IPS-NIHi7 (cell line): ENCODE results near the gene WDR4.
"Not testable (repeated sequence)": the region's sequence is repeated elsewhere in the genome, so short reads cannot be mapped to it uniquely, and the experiment has no call there.

ENCODE experiments used
- DNase-seq: peaks from one replicate; pipeline ENCODE4 v3.0.0; 2012; ENCODE audit warnings: mixed read lengths; ENCODE audit errors: extremely low spot score

Gene WDR4

DNA sequence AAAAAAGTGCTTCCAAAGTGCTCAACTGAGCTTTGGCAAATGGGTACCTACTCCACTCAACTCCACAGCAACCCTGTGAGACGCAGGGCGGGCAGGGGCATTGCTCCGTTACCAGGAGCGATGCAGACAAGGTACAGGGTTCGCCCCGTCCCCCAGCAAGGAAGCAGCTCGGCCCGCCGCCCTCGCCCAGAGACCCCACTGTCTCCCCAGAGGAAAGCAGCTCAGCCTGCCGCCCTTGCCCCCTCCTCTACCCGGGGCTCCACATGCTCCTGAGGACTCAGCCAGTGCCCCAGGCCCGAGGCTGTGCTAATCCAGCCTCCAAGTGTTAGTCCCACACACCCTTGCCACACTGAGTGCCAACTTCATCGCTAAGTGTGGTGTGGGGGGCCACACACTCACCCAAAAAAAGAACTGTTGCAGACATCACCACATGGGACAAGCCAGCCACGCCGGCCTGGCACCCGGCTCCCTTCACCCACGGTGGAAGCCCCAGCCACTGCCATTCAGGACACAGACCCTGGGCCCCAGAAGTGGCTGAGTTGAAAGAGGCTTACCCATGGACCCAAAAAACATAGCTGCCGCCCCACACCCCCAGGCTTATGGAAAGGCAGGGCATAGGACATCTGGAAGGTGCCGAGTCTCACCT lies 26.3 kb downstream of the WDR4 start:
- no peak for DNase-seq

DNA sequence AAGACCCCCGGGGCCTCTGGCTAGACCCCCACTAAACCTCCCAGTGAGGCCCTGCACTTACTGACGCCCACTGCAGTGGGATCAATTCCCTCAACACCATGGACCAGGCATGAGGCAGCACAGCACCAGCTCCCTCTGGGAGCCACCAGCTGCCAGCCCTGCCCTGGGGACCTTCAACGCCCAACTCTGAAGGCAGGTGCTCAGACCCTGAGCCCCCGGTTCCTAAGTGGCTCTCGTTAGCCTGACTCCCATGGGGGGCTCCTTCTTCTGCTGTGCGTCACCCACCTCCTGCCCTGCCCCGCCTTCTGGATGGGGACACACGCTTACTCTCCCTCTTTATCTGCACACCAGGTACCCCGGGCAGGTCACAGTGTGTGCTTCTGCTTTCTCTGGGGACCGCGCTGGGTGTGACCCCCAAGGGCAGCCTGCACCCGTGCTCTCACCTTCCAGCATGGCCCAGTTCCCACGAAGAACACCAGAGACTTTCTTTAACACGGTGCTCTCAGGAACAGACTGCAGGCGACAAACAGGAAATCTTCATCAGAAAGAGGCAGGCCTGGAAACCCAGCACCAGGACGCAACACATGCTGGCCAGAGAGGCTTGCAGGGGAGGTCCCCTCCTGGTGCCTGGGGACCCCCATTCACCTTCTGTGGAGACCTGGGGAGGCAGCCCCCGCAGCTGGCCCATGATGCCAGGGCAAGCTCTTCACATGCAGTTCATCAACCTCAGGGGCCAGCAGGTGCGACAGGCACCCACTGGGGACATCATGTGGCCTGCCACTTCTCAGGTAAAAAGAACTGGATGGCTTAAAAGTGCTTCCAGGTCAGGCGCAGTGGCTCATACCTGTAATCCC lies 27.3 kb downstream of the WDR4 start:
- DNase-seq = no peak

DNA sequence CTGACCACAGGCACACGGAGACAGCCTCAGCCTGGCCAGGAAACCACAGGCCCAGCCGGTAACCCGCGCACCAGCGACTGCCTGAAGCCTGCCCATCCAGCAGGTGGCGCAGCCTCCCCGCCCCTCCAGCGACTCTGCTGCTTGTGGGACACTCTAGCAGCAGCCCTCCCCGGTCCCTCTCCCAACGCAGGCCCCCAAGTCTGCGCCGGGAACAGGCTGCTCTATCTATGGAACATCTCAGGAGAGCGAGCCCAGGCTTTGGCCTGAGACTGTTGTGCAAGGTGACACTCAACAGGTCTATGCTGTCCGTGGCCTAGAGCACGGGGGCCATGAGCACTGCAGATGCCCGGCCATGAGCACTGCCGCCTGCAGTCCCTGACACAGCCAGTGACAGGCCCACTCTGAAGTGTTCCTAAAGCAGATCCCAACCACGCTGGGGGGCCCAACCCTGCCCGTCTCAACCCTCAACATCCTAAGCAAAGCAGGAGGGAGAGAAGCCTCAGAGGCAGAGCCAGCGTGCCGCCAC lies 28.4 kb downstream of the WDR4 start:
- peak; percentile 90 for DNase-seq

DNA sequence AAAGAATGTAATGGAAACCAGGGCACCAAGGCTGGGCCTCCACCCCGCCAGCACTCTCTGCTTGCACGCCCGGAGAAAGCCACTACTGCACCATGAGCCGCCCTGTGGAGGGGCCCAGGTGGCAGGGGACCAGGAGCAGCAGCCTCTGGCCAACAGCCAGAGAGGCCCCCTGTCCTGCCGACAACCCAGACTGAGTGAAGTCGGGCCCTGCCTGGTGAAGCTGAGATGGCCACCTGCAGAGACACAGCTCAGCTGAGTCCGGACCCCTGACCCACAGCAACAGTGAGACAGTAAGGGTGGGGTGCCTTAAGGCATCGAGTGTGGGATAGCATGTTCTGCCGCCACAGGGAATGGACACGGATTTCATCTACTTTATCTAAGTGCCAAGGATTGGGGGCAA lies 28.9 kb downstream of the WDR4 start:
- no peak for DNase-seq

DNA sequence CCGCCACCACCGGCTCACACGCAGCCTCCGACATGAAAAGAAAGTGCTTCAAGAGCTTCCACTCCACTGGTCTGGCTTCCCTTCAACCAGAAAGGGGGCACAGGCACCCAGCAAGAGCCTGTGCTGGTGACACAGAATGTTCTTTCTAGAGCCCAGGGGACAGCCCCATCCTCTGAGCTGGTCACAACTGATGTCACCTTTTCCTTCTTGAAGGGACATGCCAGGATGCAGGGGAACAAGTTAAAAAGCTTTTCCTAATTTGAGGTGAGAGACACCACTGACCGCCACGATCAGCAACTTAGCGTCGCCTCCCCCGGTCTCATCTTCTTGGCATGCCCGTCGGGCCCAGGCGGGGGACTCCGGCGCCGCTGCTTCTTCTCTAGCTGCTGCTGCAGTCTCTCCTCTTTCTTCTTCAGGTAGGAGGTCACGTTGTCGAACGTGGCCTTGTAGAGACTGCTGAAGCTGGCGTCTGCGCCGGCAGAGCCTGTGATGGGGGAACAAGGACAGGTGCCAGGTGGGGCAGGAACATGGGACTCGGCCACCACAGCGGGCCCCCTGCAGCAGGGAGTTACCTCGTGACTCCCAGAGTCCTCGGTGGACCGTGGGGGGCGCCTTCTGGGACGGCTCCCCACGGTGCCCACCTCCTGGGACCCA lies 29.5 kb downstream of the WDR4 start:
- DNase-seq = no peak

DNA sequence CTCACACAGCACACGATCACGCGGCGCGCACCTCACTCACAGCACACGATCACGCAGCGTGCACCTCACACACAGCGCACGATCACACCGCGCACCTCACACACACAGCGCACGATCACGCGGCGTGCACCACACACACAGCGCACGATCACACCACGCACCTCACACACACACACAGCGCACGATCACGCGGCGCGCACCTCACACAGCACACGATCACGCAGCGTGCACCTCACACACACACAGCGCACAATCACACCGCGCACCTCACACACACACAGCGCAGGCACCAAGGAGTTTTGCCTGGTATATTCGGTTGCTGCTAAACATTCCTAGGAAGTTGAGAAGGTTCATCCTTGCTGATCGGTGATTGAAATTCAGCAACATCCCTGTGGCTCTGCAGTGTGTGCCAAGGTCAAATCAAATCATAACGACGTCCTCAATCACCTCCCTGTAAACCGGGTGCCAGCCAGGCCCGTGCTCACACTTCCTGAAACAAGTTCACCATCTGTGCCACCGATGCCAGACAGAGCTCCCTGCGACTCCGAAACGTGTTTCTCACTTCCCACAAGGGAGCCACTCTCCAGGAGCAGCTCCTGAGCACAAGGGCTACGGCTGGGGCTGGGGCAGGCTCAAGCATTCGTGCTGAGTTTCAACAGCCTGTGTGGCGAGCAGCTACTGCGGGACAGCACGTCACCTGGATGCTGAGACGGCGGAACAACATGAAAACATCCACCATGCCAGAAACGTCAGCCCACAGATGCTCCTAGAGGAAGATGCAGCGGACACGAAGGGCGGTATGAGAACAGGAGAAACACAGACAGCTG lies 30.2 kb downstream of the WDR4 start:
- DNase-seq = no peak

DNA sequence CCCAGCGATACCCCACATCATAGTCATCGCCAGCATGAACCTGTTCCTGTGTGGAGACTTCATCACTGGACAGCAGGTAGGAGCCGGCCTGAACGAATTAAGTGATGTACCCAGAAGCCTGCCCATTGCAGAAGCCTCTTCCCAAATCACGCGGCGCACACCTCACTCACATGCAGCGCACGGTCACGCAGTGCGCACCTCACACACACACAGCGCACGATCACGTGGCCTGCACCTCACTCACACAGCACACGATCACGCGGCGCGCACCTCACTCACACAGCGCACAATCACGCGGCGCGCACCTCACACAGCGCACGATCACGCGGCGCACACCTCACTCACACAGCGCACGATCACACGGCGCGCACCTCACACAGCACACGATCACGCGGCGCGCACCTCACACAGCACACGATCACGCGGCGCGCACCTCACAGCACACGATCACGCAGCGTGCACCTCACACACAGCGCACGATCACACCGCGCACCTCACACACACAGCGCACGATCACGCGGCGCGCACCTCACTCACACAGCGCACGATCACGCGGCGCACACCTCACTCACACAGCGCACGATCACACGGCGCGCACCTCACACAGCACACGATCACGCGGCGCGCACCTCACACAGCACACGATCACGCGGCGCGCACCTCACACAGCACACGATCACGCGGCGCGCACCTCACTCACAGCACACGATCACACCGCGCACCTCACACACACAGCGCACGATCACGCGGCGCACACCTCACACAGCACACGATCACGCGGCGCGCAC lies 31.0 kb downstream of the WDR4 start:
- DNase-seq = not testable (repeated sequence)

DNA sequence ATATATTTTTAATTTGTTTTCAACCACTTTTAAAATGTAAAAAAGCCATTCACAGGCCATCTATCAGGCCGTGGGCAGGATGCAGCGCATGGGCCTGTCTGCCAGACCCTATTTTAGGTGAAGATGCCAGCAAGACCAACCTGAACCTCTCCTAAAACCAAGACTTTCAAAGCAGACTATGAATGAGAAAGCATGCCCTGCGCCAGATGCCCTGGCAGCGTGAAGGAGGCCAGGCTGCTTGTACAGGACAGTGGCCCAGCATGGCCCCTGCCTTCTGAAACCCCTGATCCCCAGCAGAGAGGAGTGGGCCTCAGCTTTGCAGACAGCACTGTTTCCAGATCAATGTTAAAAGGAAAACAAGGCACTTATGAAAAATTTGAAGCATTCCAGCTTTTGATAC lies 31.6 kb downstream of the WDR4 start:
- DNase-seq = no peak

DNA sequence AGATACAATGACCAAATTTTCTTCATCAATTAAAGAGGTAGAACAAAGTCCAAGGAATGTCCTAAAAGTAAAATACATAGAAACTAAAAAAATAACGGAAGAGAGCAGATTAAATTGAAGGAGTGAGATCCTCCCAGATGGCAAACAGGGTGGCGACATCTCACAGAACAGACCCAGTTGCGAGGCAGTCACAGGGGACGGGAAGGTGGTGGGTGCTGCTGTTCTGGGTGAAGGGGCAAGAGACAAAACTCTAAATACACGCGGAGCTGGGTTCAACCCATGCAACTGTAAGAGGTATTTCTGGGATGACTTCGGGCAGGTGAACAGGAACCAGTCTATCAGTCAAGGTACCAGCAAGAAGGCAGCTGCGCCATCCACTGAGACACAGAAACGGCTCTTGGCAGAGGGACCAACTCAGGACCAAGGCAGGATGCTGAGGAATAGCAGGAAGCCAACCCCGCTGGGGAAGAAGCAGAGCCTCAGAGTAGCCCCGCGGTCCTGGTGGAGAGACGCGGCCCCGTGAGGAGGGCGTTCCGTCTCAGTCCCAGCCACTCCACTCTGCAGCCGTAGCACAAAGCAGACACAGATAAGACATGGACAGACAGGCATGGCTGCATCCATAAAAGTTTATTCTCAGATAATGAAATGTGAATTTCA lies 32.2 kb downstream of the WDR4 start:
- DNase-seq = no peak

DNA sequence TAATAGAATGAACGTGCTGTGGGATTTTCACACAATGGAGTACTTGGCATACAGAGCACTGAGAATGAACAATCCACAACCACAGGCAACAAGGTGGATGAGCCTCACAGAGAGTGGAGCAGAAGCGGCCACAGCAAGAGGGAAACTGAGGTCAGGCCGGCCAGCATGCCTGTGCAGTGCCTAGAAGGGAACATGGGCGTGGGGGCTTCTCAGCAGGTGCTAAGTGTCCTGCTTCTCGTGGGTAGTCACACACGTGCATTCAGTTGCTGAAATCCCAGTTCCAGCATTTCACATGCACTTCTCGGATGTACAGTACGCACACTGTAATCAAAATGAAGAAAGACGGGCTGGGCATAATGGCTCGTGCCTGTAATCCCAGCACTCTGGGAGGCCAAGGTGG lies 33.1 kb downstream of the WDR4 start:
- DNase-seq = no peak

DNA sequence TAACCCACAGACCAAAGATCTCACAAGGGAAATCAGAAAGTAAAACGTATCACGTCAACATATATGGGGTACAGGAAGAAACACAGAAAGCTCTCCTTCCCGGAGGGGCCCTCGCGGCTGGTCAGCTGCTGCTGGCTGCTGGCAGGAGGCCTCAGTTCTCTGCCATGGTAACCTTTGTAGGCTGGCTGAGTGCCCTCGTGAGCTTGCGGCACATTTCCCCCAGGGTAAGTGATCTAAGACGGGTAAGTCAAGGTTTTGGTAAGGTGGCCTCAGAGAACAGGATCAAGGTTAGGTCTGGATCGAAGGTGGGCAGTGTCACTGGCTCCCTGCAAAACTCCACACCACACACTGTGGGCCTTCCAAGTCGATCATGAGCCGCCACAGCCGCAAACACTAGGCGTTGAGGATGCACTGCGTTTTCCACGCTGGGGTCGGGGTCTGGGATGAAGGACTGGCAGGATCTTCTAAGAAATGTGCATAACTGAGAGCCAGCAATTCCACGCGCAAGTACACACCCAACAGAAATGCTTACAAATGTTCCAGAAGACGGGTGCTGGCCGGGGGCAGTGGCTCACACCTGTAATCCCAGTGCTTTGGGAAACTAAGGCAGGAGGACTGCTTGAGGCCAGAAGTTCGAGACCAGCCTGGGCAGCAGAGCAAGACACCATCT lies 33.9 kb downstream of the WDR4 start:
- no peak for DNase-seq

DNA sequence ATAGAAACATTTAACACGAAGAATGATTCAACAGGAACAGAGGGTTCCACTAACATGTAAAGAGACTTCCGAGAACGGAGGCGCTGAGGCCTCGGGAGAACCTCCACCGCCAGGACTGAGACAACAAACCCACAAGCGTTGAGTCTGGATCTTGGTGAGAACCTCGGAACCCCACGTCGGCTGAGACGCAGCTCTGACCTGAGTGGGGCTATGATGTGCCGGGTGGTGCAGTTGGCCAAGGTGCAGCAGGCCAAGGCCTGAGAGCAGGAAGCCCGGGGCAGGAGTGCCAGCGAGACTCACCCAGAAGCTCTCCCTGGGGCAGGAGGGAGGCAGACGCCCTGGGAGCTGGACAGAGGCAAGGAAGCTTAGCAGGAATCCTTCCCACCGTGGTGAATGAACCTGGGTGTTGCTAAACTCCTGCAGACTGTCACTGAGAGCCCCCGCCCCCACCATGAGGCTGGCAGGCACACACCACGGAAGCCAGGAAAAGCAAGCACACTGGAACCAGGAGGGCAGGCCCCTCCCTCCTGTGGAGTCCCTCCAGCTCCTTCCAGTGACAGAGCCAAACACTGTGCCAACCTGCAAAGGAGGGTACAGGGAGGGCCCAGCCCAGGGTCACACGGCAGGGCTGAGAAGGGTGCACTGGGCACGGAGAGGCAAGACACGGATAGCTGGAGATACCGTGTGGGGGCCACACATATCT lies 34.8 kb downstream of the WDR4 start:
- no peak for DNase-seq

DNA sequence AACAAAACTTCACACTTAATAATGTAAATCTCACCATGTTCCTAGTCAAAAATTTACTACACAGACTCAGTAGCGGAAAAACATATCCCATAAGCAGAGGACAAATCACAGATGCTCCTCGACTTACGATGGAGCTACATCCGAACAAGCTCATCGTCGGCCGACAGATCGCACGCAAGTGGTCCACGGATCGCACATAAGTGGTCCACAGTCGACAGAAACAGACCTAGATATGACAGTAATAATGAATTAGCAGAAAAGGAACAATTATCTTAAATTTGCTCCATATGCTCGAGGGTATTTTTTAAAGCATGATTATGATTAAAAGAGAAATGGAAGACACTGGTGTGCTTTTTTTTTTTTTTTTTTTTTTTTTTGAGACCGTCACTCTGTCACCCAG lies 36.3 kb downstream of the WDR4 start:
- no peak for DNase-seq

DNA sequence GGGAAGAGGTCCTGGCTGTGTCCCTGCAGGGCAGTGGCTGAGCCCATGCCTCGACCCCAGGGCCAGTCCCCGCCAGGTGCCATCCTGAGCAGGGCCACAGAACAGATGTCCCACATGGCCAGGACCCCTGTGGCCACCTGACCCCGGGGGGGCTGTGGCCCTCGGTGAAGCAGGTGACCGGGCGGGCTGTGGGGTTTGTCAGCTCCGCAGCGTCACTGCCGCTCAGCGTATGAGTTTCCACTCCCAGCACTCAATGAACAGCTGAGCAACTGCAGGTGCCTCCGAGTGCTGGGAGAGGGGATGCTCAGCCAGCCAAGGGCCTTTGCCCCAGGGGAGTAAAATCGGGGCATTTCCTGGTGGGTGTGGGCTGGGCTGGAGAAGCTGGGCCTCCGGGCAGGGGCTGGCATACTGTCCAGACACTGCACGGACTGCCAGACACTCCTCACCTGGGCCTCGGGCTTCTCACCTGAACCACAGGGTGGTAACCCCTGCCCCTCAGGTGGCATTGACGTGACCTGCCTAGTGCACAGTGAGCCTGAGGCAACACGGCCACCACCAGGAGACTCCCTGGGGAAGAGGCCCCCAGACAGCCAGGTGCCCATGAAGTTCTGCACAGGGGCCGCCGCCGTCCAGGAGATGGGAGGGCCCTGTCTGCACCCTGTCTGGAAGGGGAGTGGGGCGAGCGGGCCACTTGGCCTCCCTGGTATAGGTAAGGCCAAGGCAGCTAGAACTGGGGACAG lies 37.3 kb downstream of the WDR4 start:
- not testable (repeated sequence) for DNase-seq

DNA sequence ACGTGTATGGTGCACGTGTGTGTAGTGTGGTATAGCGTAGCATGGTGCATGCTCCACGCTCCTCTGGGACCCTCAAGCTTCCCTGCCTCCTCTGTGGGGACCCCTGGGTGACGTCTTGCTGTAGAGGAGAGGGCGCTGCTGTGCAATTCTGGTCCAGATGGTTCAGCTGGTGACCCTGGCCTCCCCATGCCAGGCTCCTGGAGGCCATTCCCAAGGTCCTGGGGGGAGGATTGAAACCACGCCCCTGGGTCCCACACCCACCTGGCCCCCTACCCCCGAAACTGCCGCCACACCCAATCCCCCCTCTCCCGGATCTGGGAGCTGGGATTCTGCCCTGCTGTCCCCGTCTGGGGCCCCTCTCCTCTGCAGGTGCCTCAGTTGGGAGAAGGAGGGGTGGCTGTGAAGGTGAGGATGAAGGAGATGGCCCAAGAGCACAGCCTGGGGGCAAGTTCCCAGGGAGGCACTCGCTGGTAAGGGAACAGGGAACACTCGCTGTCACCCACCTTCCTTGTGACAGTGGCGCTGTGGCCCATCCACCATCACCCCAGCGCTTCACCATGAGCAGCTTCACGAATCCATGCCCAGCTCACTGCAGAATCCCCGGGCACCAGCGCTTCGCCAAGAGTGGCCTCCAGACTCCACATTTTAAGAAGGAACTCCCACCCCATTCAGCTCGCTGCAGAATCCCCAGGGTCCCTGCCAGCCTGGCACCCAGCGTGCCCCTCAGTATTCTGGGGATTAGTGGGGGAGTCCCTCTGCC lies 38.0 kb downstream of the WDR4 start:
- no peak for DNase-seq

DNA sequence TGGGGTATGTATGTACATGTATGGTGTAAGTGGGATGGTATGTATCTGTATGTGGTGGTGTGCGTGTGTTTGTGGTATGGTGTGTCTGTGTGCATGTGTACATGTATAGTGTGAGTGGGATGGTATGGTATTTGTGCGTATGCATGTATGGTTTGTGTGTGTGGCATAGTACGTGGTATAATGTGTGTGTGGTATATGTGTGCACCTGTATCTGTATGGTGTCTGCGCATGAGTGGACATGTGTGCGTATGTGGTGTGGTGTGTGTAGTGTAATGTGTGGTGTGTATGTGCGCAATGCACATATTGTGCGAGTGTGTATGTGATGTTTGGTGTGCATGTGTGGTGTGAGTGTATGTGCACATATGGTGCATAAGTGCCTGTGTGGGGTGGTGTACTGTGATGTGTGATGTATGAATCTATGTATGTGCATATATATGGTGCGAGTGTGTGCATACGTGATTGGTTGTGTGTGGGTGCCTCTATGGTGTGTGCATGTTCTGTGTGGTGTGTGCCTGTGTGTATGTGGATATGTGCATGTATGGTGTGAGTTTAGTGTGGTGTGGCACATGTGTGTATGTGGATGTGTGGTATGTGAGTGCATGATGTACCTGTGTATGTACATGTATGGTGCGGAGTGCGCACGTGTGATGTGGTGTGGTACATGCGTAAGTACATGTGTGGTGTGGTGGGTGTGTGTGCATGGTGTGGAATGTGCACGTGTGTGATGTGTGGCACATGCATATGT lies 38.8 kb downstream of the WDR4 start:
- no peak for DNase-seq
